K562 (cell line): ENCODE results near the gene GPR153. TPM values are rescaled to one million over a fixed set of nuclear protein-coding genes. Genes with fewer than 3 reads are reported as not detected.

Source experiments
- BRD9 ChIP-seq: fragments of 450-650 bp; IDR thresholded peaks from 2 replicates; pipeline ENCODE4 v1.6.1; 2018; ENCODE audit warnings: low read depth; ENCODE audit not compliant: partially characterized antibody
- CREB3L1 ChIP-seq: fragments of 450-650 bp; IDR thresholded peaks from 2 replicates; pipeline ENCODE4 v1.6.1; 2014; ENCODE audit warnings: low read depth, mild to moderate bottlenecking, moderate library complexity, borderline replicate concordance
- E2F5 ChIP-seq: sonication (generic); formaldehyde crosslinking; IDR thresholded peaks from 2 replicates; pipeline ENCODE4 v1.8.0; 2022; ENCODE audit warnings: mild to moderate bottlenecking, missing genetic modification reagents
- FIP1L1 ChIP-seq: fragments of 200-400 bp; formaldehyde crosslinking; IDR thresholded peaks from 2 replicates; pipeline ENCODE4 v1.6.1; 2018; ENCODE audit warnings: mild to moderate bottlenecking, low read depth, low read length; ENCODE audit not compliant: poor library complexity, severe bottlenecking
- HEY1 ChIP-seq: fragments of 250-450 bp; sonication (Bioruptor Pico); IDR thresholded peaks from 2 replicates; pipeline ENCODE4 v1.5.0; 2020; ENCODE audit warnings: mild to moderate bottlenecking, moderate library complexity, borderline replicate concordance
- HMG20B ChIP-seq: fragments of 250-450 bp; sonication (Bioruptor Pico); IDR thresholded peaks from 2 replicates; pipeline ENCODE4 v1.5.0; 2021; ENCODE audit warnings: mild to moderate bottlenecking
- NCOA6 ChIP-seq: fragments of 450-650 bp; IDR thresholded peaks from 2 replicates; pipeline ENCODE4 v1.6.1; 2017; ENCODE audit warnings: mild to moderate bottlenecking
- NRF1 ChIP-seq, 2 experiments: fragments of 450-650 bp; IDR thresholded peaks in 1 of 2; conservative IDR thresholded peaks in 1 of 2; 2 replicates each; pipeline ENCODE4 v1.6.1; 2014; ENCODE audit warnings: mild to moderate bottlenecking in 2 of 2
- RAD51 ChIP-seq: fragments of 450-650 bp; IDR thresholded peaks from 2 replicates; pipeline ENCODE4 v1.7.1; 2016; ENCODE audit warnings: low read depth, mild to moderate bottlenecking, borderline replicate concordance
- RB1 ChIP-seq: fragments of 450-650 bp; IDR thresholded peaks from 2 replicates; pipeline ENCODE4 v1.6.1; 2017; ENCODE audit warnings: low read depth, mild to moderate bottlenecking
- RBM14 ChIP-seq: fragments of 200-400 bp; formaldehyde crosslinking; IDR thresholded peaks from 2 replicates; pipeline ENCODE4 v1.6.1; 2018; ENCODE audit warnings: low read depth, mild to moderate bottlenecking, low read length, moderate library complexity, borderline replicate concordance; ENCODE audit not compliant: insufficient read depth
- SMAD4 ChIP-seq: fragments of 250-450 bp; sonication (Bioruptor Pico); conservative IDR thresholded peaks from 2 replicates; pipeline ENCODE4 v1.8.0; 2021; ENCODE audit warnings: inconsistent platforms, mild to moderate bottlenecking, moderate library complexity
- SP1 ChIP-seq: sonication (generic); formaldehyde crosslinking; IDR thresholded peaks from 2 replicates; pipeline ENCODE4 v1.8.1; 2022; ENCODE audit warnings: mild to moderate bottlenecking, missing genetic modification reagents
- ZBTB2 ChIP-seq: fragments of 450-650 bp; IDR thresholded peaks from 2 replicates; pipeline ENCODE4 v1.6.1; 2016; ENCODE audit warnings: antibody characterized with exemption
- ZNF143 ChIP-seq: sonication (generic); formaldehyde crosslinking; IDR thresholded peaks from 2 replicates; pipeline ENCODE4 v1.9.0; 2022; ENCODE audit warnings: mild to moderate bottlenecking, missing genetic modification reagents
- ZNF384 ChIP-seq: IDR thresholded peaks from 2 replicates; pipeline ENCODE4 v1.6.1; 2012; ENCODE audit warnings: low read depth, low read length, improper control_type of control experiment
- polyA plus RNA-seq, 8 experiments: library from polyadenylated mRNA; depleted of rRNA in 4 of 8; stranded (reverse) in 5 of 8; unstranded in 3 of 8; fragments of >200 nt; fragmentation: Nextera tagmentation in 2 of 8; fragmentation: Illumina TruSeq in 1 of 8; extraction: Ambion mirVana in 2 of 8; extraction: Trizol in 1 of 8; gene quantifications; 2 replicates each; pipeline versions ENCODE4 v1.2.1 to v1.2.3, GENCODE V29; 2011 to 2014; ENCODE audit warnings: inconsistent platforms in 1 of 8, missing spikeins in 1 of 8
- total RNA-seq, 7 experiments: library from RNA; depleted of rRNA in 6 of 7; stranded (reverse); fragments of >200 nt in 6 of 7; fragmentation: Illumina TruSeq in 2 of 7; extraction: Trizol in 2 of 7; gene quantifications; 2 replicates each; pipeline versions ENCODE4 v1.2.1 to v1.2.3, GENCODE V29; 2011 to 2021; ENCODE audit warnings: low replicate concordance in 1 of 7
- TF ChIP-seq, protein P1 (sequence below): fragments of 250-450 bp; sonication (Bioruptor Pico); IDR thresholded peaks from 2 replicates; pipeline ENCODE4 v1.8.0; 2022; ENCODE audit warnings: inconsistent platforms
- TF ChIP-seq, protein P2 (sequence below): sonication (generic); formaldehyde crosslinking; IDR thresholded peaks from 2 replicates; pipeline ENCODE4 v1.8.0; 2022; ENCODE audit warnings: mild to moderate bottlenecking, missing genetic modification reagents, borderline replicate concordance

Gene GPR153
- total and polyA plus RNA-seq, 9 of the 15 experiments (the other 6 are each of a cell fraction or from before 2014, with no cell fraction given): 0.01 to 1.5 (median 0.51) TPM

- TF ChIP-seq, protein P1, sequence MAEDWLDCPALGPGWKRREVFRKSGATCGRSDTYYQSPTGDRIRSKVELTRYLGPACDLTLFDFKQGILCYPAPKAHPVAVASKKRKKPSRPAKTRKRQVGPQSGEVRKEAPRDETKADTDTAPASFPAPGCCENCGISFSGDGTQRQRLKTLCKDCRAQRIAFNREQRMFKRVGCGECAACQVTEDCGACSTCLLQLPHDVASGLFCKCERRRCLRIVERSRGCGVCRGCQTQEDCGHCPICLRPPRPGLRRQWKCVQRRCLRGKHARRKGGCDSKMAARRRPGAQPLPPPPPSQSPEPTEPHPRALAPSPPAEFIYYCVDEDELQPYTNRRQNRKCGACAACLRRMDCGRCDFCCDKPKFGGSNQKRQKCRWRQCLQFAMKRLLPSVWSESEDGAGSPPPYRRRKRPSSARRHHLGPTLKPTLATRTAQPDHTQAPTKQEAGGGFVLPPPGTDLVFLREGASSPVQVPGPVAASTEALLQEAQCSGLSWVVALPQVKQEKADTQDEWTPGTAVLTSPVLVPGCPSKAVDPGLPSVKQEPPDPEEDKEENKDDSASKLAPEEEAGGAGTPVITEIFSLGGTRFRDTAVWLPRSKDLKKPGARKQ (CRISPR knock-in tag): no peak
- TF ChIP-seq E2F5 (CRISPR knock-in tag) (peak; percentile 85; the same call in 1 of the 2 replicates), ZNF384 (peak; percentile 51; the same call in 1 of the 2 replicates), FIP1L1 (peak; percentile 96), BRD9 (peak; percentile 59), HEY1 (CRISPR knock-in tag) (no peak), SP1 (CRISPR knock-in tag) (peak; percentile 99), CREB3L1 (peak; percentile 78), HMG20B (CRISPR knock-in tag) (no peak), ZNF143 (CRISPR knock-in tag) (peak; percentile 71), SMAD4 (CRISPR knock-in tag) (peak; percentile 69), RAD51 (no peak; the same call in 1 of the 2 replicates), NCOA6 (peak; percentile 77; the same call in 1 of the 2 replicates), RB1 (peak; percentile 80), NRF1 (conservative IDR thresholded peaks at IDR 0.05 in 1 of 2, IDR thresholded peaks at IDR 0.05 in 1 of 2) (peak; percentile 91 to 93), ZBTB2 (peak; percentile 97), RBM14 (no peak)
- TF ChIP-seq, protein P2, sequence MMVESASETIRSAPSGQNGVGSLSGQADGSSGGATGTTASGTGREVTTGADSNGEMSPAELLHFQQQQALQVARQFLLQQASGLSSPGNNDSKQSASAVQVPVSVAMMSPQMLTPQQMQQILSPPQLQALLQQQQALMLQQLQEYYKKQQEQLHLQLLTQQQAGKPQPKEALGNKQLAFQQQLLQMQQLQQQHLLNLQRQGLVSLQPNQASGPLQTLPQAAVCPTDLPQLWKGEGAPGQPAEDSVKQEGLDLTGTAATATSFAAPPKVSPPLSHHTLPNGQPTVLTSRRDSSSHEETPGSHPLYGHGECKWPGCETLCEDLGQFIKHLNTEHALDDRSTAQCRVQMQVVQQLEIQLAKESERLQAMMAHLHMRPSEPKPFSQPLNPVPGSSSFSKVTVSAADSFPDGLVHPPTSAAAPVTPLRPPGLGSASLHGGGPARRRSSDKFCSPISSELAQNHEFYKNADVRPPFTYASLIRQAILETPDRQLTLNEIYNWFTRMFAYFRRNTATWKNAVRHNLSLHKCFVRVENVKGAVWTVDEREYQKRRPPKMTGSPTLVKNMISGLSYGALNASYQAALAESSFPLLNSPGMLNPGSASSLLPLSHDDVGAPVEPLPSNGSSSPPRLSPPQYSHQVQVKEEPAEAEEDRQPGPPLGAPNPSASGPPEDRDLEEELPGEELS: peak; percentile 51; the same call in 1 of the 2 replicates
Observed at GRCh38 chr1:6199298-6200187, 61.4 kb downstream of the GPR153 start, which contains the start of gene RPL22 (continued).
